ENCODE data around the gene CREB3L2. TPM values are rescaled to one million over a fixed set of nuclear protein-coding genes. Genes with fewer than 3 reads are reported as not detected.

Gene CREB3L2
- total RNA-seq, 2 experiments from 2014 or later: 21.0 to 24.4 TPM

DNA sequence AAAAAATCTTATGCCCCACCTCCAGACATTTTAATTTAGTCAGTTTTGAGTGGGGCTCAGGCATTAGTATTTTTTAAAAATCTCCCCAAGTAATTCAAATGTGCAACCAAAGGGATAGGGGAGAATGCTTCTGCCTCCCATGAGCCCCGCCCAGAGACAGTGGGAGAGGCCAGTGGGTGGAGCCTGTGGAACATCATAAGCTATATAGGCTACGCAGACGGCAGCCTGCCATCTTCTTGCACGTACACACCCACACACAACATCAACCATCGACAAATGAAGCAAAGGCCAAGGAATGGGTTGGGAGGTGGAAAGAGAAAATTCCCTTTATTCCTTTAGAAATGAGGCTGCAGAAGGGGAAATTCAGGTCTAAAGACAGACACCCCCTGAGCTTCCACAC lies 25.2 kb downstream of the CREB3L2 start:
- POLR2A ChIA-PET: no interaction called here
- no peaks in the 10 kb centered on the region for H3K4me1 Mint-ChIP-seq (ENCODE audit: low read depth)
- TF ChIP-seq, protein P1, sequence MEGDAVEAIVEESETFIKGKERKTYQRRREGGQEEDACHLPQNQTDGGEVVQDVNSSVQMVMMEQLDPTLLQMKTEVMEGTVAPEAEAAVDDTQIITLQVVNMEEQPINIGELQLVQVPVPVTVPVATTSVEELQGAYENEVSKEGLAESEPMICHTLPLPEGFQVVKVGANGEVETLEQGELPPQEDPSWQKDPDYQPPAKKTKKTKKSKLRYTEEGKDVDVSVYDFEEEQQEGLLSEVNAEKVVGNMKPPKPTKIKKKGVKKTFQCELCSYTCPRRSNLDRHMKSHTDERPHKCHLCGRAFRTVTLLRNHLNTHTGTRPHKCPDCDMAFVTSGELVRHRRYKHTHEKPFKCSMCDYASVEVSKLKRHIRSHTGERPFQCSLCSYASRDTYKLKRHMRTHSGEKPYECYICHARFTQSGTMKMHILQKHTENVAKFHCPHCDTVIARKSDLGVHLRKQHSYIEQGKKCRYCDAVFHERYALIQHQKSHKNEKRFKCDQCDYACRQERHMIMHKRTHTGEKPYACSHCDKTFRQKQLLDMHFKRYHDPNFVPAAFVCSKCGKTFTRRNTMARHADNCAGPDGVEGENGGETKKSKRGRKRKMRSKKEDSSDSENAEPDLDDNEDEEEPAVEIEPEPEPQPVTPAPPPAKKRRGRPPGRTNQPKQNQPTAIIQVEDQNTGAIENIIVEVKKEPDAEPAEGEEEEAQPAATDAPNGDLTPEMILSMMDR (IDR thresholded peaks at IDR 0.05): no peak
- H3K27ac Mint-ChIP-seq: no peak overlapping the region
- ATAC-seq (no peak), DNase-seq (no peak)
- peaks cover 7% of the 10 kb centered on the region for H3K36me3 Mint-ChIP-seq (ENCODE audit: low read depth)
- H3K27me3 Mint-ChIP-seq: no peaks in the 10 kb centered on the region
- CTCF ChIA-PET: no interaction called here
- intact Hi-C loops (cut with micrococcal nuclease): no loop called here
- no peaks in the 10 kb centered on the region for H3K9me3 Mint-ChIP-seq
- H3K4me3 Mint-ChIP-seq: no peak overlapping the region

DNA sequence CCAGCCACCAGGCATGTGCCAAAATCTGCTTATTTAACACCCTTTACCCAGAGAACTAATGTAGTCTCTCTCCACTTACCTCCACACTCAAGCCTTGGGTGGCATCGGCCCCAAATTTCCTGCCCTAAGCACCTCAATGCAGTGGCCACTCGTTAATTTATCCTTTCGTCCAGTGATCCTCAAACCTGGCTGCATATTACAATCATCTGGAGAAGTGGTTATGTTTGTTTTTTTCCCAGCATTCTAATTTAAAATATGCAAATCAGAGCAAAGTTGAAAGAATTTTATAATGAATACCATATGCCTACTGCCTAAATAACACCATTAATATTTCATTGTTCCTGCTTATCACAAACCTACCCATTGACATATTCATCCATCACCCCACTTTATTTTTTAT lies 25.7 kb downstream of the CREB3L2 start:
- H3K4me3 Mint-ChIP-seq: no peak overlapping the region
- CTCF ChIA-PET: no interaction called here
- H3K27ac Mint-ChIP-seq: no peak overlapping the region
- no peak for ATAC-seq
- no peaks in the 10 kb centered on the region for H3K4me1 Mint-ChIP-seq (ENCODE audit: low read depth)
- POLR2A ChIA-PET: no interaction called here
- TF ChIP-seq, protein P1 (IDR thresholded peaks at IDR 0.05): no peak
- intact Hi-C loops (cut with micrococcal nuclease): no loop called here
- H3K9me3 Mint-ChIP-seq: no peaks in the 10 kb centered on the region
- peaks cover 5% of the 10 kb centered on the region for H3K36me3 Mint-ChIP-seq (ENCODE audit: low read depth)
- H3K27me3 Mint-ChIP-seq: no peaks in the 10 kb centered on the region
- DNase-seq: no peak

DNA sequence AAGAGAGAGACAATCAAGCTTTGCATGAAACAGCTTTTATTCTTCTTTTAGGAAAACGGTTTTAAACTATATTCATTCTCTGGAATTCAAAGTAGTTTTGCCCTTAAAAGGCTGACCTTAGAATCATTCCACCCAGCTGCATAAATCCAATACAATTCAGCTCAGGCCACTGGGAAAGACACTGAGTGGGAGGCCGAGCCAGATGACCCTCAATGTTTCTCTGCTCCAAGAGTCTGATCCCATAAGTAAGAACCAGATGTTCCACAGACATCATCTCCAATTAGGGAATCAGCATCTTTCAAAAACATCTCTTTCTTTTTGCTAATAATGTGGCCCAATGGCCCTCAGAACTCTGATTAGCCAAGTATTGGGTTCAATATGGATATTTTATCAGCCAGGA lies 26.1 kb downstream of the CREB3L2 start:
- H3K27me3 Mint-ChIP-seq: no peaks in the 10 kb centered on the region
- ATAC-seq (no peak), DNase-seq (no peak)
- ChIA-PET POLR2A (no interaction called here), CTCF (no interaction called here)
- TF ChIP-seq, protein P1 (IDR thresholded peaks at IDR 0.05): no peak
- H3K9me3 Mint-ChIP-seq: no peaks in the 10 kb centered on the region
- H3K4me3 Mint-ChIP-seq: no peak overlapping the region
- H3K27ac Mint-ChIP-seq: no peak overlapping the region
- H3K4me1 Mint-ChIP-seq (ENCODE audit: low read depth): no peaks in the 10 kb centered on the region
- peaks cover 4% of the 10 kb centered on the region for H3K36me3 Mint-ChIP-seq (ENCODE audit: low read depth)
- intact Hi-C loops (cut with micrococcal nuclease): no loop called here

DNA sequence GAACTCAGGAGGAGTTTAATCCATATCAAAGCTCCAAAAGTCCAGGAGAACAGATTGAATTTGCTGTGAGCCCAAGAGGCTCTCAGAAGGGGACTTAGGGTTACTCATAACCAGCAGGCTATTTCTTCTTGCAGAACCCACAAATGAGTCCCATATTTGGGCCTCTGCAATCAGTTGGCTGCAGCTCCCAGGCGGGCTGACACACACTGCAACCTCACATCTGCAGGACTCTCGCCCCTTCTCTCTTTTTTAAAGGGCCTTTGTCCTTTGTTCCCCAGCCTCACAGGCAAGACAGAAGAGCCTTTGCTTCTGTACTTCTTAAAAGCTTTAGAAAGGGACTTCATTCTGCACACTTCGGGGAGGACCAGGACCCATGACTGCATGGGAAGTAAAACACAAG lies 26.7 kb downstream of the CREB3L2 start:
- ATAC-seq: no peak
- intact Hi-C loops (cut with micrococcal nuclease): no loop called here
- H3K9me3 Mint-ChIP-seq: no peaks in the 10 kb centered on the region
- H3K4me3 Mint-ChIP-seq: no peak overlapping the region
- H3K27me3 Mint-ChIP-seq: no peaks in the 10 kb centered on the region
- no peak for DNase-seq
- peaks cover 4% of the 10 kb centered on the region for H3K36me3 Mint-ChIP-seq (ENCODE audit: low read depth)
- H3K27ac Mint-ChIP-seq: no peak overlapping the region
- ChIA-PET CTCF (interaction anchor here (0.6 kb wide), 1 partner anchor 26 kb away, joined by 3 read pairs; no protein-coding TSS in a partner anchor), POLR2A (no interaction called here)
- TF ChIP-seq, protein P1 (IDR thresholded peaks at IDR 0.05): no peak
- H3K4me1 Mint-ChIP-seq (ENCODE audit: low read depth): no peaks in the 10 kb centered on the region

DNA sequence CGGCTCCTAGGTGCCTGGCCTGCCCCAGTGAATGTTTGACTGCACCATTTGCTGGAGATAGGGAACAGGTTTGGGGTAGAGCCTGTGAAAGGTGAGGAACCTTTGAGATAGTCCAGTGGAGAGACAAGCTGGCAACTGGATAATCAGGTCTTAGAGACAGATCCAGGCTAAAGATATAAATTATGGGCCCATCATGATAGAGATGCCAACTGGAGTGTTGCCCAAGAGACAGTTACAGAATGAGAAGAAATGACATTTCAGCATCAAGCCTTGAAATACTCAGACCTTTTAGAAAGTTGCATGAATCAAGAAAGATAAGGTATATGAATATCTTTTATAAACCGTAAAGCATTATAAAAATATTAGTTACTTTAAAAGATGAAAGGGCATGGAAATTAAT lies 27.1 kb downstream of the CREB3L2 start:
- ATAC-seq (no peak), DNase-seq (no peak)
- ChIA-PET POLR2A (no interaction called here), CTCF (interaction anchor here (0.6 kb wide), 1 partner anchor 25 kb away, joined by 3 read pairs; no protein-coding TSS in a partner anchor)
- Mint-ChIP-seq H3K4me1 (ENCODE audit: low read depth) (no peaks in the 10 kb centered on the region), H3K27me3 (no peaks in the 10 kb centered on the region), H3K27ac (no peak overlapping the region), H3K36me3 (ENCODE audit: low read depth) (peaks cover 2% of the 10 kb centered on the region), H3K9me3 (no peaks in the 10 kb centered on the region), H3K4me3 (no peak overlapping the region)
- intact Hi-C loops (cut with micrococcal nuclease): no loop called here
- TF ChIP-seq, protein P1 (IDR thresholded peaks at IDR 0.05): no peak

Data from activated CD8-positive, alpha-beta T cell treated with anti-CD3 and anti-CD28 coated beads for 36 hours (primary cell).